ENCODE measurements around the gene IL1RN.
"Not testable (repeated sequence)": the region's sequence is repeated elsewhere in the genome, so short reads cannot be mapped to it uniquely, and the experiment has no call there.

Gene IL1RN, protein sequence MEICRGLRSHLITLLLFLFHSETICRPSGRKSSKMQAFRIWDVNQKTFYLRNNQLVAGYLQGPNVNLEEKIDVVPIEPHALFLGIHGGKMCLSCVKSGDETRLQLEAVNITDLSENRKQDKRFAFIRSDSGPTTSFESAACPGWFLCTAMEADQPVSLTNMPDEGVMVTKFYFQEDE
- total RNA-seq: 362 to 4,108 (median 972) reads per million in 17 experiments

DNA sequence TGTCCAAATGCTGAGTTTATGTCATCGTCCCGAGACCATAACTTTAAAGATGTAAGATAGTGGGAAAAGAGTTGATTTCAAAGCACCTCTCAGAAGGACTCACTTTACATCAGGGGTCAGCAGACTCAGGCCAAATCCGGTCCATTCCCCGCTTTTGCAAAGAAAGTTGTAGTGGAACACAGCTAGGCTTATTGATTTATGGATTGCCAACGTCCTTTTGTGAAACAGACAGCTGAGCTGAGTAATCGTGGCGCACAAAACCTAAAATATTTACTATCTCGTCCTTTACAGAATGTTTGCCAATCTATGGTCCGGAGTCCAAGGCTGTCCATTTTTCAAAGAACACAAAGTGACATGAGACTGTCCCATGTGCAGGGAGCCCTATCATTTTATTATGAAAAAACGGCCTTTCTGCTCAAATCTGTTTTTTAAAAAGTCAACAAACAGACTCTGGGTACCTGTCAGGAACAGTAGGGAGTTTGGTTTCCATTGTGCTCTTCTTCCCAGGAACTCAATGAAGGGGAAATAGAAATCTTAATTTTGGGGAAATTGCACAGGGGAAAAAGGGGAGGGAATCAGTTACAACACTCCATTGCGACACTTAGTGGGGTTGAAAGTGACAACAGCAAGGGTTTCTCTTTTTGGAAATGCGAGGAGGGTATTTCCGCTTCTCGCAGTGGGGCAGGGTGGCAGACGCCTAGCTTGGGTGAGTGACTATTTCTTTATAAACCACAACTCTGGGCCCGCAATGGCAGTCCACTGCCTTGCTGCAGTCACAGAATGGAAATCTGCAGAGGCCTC lies at the start of gene IL1RN:
TSS of gene IL1RN (plus strand) at position 754 of the 801 bp plus-strand sequence. CDS start at position 781, 27 bp downstream.
- peak; percentile 87 to 95 (median 91) for DNase-seq

DNA sequence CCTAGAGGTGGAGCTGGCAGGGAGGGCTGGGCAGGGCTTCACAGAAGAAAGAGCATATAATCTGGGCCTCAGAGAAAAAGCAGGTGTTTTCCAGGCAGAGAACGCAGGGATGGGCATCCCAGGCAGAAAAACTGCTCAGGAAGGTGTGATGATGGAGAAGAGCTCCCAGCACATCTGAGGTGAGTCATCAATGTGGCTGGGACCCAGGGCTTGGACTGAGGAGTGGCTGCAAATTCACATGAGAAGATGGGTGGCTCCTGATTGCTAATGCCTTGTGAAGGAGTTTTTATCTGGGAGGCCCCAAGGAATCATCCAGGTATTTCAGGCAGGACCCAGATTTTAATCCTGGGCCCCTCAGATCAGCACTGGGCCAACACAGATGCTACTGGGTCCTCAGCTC lies 49.5 kb upstream of the IL1RN start:
- DNase-seq: no peak

- DNase-seq: peak in 2 of 4 experiments; percentile 16 to 33
Measured at GRCh38 chr2:113078350-113078839, 49.0 kb upstream of the IL1RN start.

GRCh38 chr2:113079131-113079530 lies 48.3 kb upstream of the IL1RN start:
- DNase-seq: no peak

DNA sequence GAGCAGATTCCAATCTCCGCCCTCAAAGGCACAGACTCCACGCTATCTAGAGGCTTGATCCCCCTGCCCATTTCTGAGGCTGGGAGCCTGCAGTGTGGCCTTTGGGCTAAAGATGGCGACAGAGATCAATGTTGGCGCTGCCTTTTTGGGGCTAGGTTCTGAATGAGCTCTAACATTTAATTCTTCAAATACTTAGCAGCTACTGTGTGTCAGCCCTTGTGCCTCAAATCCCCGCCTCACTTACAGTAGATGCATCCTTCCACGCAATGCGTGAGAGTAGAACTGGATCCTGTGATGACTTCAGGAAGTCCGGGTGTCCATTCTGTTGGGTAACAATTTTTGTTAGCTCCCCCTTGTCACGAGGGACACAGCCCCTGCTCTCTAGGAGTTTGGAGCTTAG lies 47.3 kb upstream of the IL1RN start:
- DNase-seq: peak; percentile 72 to 79 (median 76)

- peak in 2 of 4 experiments; percentile 33 to 44 for DNase-seq
Measured at GRCh38 chr2:113081488-113082210, 45.7 kb upstream of the IL1RN start.

DNA sequence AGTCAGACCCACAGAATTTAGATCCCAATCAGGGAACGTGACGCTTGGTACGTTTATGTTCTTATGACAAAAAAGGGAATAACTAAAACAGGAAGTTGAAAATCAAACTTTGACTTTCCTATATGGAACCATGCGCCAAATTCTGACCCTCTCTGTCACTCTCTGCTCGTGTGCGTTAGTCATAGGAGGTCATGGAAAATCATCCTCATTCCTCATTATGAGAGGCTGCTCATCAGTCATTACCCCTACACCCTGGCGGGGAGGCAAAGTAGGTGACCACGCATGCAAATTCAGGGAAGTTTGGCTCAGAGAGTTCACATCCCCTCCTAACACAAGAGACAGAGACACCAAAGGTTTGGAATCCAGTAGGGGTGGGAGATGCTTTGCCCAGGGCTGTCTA lies 44.1 kb upstream of the IL1RN start:
- peak; percentile 91 to 99 (median 94) for DNase-seq

DNA sequence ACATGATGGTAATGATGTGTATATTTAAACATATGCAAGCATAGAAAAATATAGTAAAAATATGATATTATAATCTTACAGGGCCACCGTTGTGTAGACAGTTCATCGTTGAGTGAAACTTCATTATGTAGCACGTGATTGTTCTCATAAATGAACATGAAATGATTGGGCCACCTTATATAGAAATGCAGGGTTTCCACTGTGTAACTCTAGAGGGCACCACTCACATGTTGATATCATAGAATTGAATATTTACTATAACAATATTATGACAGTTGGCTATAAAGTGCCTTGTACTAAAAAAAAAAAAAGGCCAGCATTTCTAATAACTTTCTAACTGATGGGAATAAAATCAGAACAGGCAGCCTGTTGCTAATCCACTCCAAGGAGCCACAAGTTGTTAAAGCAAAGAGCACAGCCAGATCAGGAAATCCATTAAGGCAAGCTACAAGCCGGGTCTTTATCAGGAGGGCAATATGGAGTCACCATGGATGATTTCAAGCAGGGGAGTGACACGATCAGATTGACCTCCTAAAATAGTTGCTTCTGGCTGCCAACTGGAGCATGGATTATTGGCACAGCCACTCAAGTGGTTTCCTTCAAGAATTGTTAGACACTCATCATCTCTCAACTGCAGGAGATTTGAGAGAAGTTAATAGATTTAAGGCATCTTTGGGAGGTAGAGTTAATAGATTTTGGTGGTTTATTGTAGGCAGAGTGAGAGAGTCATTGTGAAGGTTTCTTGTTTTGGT lies 43.0 kb upstream of the IL1RN start:
- peak; percentile 48 to 73 (median 64) for DNase-seq

DNA sequence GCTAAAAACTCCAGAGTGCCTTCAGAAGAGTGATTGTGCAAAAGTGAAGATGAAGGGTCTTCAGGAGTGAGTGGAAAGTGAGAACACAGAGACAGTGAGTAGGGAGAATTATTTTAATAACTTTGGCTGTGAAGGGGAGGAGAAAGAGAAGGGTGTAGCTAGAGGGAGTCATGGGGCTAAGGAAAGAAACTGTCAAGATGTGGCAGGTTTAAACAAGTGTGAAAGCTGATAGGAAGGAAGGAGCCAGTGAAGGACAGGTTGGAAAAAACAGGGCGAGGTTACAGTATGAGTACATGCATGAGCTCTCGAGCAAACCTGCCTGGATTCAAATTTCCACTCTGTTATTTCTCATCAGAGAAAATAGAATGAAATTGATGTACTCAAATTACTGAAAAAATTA lies 41.9 kb upstream of the IL1RN start:
- no peak for DNase-seq

- peak; percentile 35 to 62 (median 44) for DNase-seq
Measured at GRCh38 chr2:113088213-113088992, 39.0 kb upstream of the IL1RN start.

- peak; percentile 61 to 86 (median 80) for DNase-seq
Measured at GRCh38 chr2:113089916-113090315, 37.5 kb upstream of the IL1RN start.

DNA sequence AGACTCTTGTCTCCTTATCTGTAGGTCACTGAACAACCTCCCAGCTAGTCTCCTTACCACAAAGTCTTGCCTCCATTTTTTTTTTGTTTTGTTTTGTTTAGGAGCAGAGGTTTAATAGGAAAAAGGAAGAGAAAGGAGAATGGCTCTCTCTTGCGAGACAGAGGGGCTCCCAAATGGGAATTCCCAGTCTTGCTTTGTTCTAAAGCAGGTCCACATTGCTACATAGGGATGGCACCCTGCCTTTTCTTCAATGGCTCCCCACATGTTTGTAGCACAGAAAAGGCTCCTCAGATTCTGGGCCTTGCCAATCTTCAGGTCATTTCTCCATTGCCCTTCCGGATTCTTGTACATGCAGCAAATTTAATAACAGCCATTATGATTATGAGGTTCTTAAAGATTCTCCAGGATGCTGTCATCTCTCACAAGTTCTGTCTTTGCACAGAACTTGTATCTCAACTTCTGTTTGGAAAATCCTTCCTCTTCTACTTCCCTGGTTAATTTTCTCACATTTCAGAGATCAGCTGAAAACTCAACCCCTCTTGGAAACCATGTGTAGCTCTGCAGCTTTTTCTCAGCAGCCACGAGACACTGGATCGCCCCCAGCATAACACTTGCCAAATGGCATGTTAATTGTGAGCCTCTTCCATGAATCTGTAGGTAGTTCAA lies 36.0 kb upstream of the IL1RN start:
- DNase-seq: peak in 3 of 4 experiments; percentile 41 to 57 (median 56)

DNA sequence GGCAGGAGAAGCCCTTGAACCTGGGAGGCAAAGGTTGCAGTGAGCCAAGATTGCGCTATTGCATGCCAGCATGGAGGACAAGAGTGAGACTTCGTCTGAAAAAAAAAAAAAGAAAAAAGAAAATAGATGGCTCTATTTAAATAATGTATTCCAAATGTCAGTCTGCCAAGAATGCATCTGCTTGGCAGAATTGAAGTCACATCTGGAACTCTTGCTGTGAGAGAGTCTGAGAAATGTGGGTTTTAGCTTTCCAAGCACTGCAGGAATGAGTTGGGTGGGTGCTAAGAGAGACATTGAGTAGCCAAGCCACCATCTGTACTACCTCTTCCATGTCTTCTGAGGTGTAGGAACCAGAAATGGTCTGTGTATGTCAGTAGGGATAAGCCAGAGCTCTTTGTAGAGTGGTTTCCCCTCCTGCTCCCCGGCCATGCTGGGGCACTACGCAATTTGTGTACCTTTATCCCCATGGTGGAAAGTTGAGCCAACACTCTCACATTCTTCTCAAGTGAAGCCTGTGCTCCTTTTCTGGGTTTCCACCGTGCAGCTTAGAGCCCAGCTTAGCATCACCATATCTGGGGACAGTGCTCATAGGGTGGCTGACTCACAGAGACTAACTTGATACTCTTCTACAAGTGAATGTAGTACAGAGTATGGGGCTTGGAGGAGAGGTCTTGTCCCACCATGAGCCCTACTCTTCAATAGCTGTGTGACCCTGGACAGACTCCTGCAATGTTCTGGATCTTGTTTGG lies 34.4 kb upstream of the IL1RN start:
- no peak for DNase-seq

- DNase-seq: peak in 3 of 4 experiments; percentile 47 to 65 (median 56)
Measured at GRCh38 chr2:113093613-113093977, 33.8 kb upstream of the IL1RN start.

GRCh38 chr2:113096306-113096705 lies 31.1 kb upstream of the IL1RN start:
- DNase-seq: not testable (repeated sequence)

- peak in 2 of 4 experiments; percentile 52 to 55 for DNase-seq
Measured at GRCh38 chr2:113096842-113097618, 30.4 kb upstream of the IL1RN start.

- DNase-seq: no peak
Measured at GRCh38 chr2:113098041-113098440, 29.4 kb upstream of the IL1RN start.

GRCh38 chr2:113098532-113098931 lies 28.9 kb upstream of the IL1RN start:
- no peak for DNase-seq

GRCh38 chr2:113102133-113102532 lies 25.3 kb upstream of the IL1RN start:
- no peak for DNase-seq

Measured in suppressor macrophage (primary cell).